Vagina (tissue), 2 donors: ENCODE measurements around the gene ZNF76. TPM values are rescaled to one million over a fixed set of nuclear protein-coding genes. Genes with fewer than 3 reads are reported as not detected.

ENCODE experiments used
- DNase-seq, 2 donors: peaks; one replicate each; pipeline ENCODE4 v3.0.0-alpha.2; 2017; ENCODE audit errors: extremely low spot score in 2 of 2
- H3K27ac ChIP-seq: fragments of 200-600 bp; sonication (generic); one replicate; pipeline ENCODE4 v1.5.1; 2019
- H3K27me3 ChIP-seq: fragments of 200-600 bp; sonication (generic); one replicate; pipeline ENCODE4 v1.5.1; 2019
- H3K36me3 ChIP-seq, 2 donors: fragments of 200-600 bp; sonication (generic); one replicate each; pipeline ENCODE4 v1.5.1; 2017 to 2019
- H3K4me1 ChIP-seq: fragments of 200-600 bp; sonication (generic); one replicate; pipeline ENCODE4 v1.5.1; 2019
- H3K4me3 ChIP-seq, 2 donors: fragments of 200-600 bp; sonication (generic); 1 replicate in 1 of 2; 2 replicates in 1 of 2; pipeline ENCODE4 v1.5.1; 2016 to 2019
- H3K9me3 ChIP-seq: fragments of 200-600 bp; sonication (generic); one replicate; pipeline ENCODE4 v1.5.1; 2019
- POLR2A ChIP-seq, 2 donors: fragments of 450-650 bp; IDR thresholded peaks; one replicate each; pipeline ENCODE4 v1.6.1; 2017; ENCODE audit warnings: antibody characterized with exemption in 2 of 2, mild to moderate bottlenecking in 2 of 2, moderate library complexity in 2 of 2
- POLR2AphosphoS5 ChIP-seq, 2 donors: sonication (generic); formaldehyde crosslinking; IDR thresholded peaks; one replicate each; pipeline ENCODE4 v1.9.0; 2017; ENCODE audit warnings: antibody characterized with exemption in 2 of 2, mild to moderate bottlenecking in 2 of 2, low read depth in 1 of 2; ENCODE audit not compliant: insufficient read depth in 1 of 2
- intact Hi-C: fragments of 100-400 bp; cut with DNase I; formaldehyde crosslinking; loops from one replicate; pipeline ENCODE4 v1.15.1; 2023
- total RNA-seq: library from RNA; depleted of rRNA; stranded (reverse); fragments of >200 nt; gene quantifications from one replicate; pipeline ENCODE4 v1.2.3, GENCODE V29; 2016
- TF ChIP-seq, protein P1 (sequence below), 3 experiments: fragments of 450-650 bp in 2 of 3; fragments of 200-600 bp in 1 of 3; sonication (generic) in 1 of 3; IDR thresholded peaks; one replicate each; pipeline ENCODE4 v1.5.1; 2017 to 2019; ENCODE audit warnings: antibody characterized with exemption in 3 of 3, mild to moderate bottlenecking in 2 of 3, moderate library complexity in 2 of 3

ZNF76 gene
- total RNA-seq, 1 donor from 2014 or later: 39.0 TPM

DNA sequence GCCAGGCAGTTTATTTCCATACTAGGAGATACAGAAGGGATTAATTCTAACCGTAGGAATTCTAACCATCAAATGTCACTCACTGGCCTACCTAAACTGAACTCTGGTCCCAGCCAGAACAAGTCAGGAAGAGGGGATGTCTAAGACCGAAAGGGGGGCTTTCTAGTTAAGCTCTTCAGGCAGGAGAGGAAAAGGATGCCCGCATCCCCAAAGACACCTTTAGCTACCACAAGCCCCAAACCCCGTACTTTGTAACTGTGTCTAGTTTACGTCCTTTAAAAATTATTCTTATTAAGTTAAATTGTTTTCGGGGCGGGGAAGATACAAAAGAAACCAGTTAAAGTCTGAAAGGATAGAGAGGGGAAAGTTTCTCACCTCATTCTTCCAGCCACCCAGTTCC is 1.2 kb upstream of the ZNF76 start:
- no peaks in the 10 kb centered on the region for H3K36me3 ChIP-seq
- intact Hi-C loops: no loop called here
- no peaks in the 10 kb centered on the region for H3K9me3 ChIP-seq
- peak overlapping the region; percentile 85 to 88 for H3K4me3 ChIP-seq
- DNase-seq: no peak
- peaks cover 31% of the 10 kb centered on the region for H3K4me1 ChIP-seq
- H3K27me3 ChIP-seq: no peaks in the 10 kb centered on the region
- peak overlapping the region; percentile 98 for H3K27ac ChIP-seq
- TF ChIP-seq, protein P1, sequence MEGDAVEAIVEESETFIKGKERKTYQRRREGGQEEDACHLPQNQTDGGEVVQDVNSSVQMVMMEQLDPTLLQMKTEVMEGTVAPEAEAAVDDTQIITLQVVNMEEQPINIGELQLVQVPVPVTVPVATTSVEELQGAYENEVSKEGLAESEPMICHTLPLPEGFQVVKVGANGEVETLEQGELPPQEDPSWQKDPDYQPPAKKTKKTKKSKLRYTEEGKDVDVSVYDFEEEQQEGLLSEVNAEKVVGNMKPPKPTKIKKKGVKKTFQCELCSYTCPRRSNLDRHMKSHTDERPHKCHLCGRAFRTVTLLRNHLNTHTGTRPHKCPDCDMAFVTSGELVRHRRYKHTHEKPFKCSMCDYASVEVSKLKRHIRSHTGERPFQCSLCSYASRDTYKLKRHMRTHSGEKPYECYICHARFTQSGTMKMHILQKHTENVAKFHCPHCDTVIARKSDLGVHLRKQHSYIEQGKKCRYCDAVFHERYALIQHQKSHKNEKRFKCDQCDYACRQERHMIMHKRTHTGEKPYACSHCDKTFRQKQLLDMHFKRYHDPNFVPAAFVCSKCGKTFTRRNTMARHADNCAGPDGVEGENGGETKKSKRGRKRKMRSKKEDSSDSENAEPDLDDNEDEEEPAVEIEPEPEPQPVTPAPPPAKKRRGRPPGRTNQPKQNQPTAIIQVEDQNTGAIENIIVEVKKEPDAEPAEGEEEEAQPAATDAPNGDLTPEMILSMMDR (IDR thresholded peaks at IDR 0.05): no peak
- TF ChIP-seq POLR2AphosphoS5 (IDR thresholded peaks at IDR 0.05; ENCODE audit: insufficient read depth in 1 of 2, low read depth in 1 of 2) (no peak), POLR2A (IDR thresholded peaks at IDR 0.05) (no peak)

DNA sequence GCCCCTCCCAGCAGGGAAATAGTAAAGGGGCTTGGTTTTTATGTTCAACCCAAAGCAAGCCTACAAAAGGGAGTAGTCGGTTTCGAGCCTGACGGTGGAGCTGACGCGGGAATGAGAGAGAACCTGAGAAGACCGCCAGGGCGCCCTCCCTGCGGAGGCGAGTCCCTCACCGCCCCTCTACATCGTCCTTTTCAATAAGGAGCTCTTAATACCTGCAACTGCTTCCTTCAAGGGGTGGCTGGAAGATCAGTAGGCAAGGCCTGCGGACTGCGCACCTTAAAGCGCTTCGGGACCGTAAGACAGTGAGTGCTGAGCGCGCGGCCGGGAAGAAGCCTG is 709 bp upstream of the ZNF76 start:
- Histone ChIP-seq H3K4me1 (peaks cover 31% of the 10 kb centered on the region), H3K27ac (peak overlapping the region; percentile 98), H3K36me3 (no peaks in the 10 kb centered on the region), H3K9me3 (no peaks in the 10 kb centered on the region), H3K27me3 (no peaks in the 10 kb centered on the region), H3K4me3 (peak overlapping the region; percentile 85 to 88)
- intact Hi-C loops: no loop called here
- DNase-seq: no peak
- no peak for TF ChIP-seq POLR2A (IDR thresholded peaks at IDR 0.05)
- TF ChIP-seq, protein P1 (IDR thresholded peaks at IDR 0.05): no peak
- no peak for TF ChIP-seq POLR2AphosphoS5 (IDR thresholded peaks at IDR 0.05; ENCODE audit: insufficient read depth in 1 of 2, low read depth in 1 of 2)

DNA sequence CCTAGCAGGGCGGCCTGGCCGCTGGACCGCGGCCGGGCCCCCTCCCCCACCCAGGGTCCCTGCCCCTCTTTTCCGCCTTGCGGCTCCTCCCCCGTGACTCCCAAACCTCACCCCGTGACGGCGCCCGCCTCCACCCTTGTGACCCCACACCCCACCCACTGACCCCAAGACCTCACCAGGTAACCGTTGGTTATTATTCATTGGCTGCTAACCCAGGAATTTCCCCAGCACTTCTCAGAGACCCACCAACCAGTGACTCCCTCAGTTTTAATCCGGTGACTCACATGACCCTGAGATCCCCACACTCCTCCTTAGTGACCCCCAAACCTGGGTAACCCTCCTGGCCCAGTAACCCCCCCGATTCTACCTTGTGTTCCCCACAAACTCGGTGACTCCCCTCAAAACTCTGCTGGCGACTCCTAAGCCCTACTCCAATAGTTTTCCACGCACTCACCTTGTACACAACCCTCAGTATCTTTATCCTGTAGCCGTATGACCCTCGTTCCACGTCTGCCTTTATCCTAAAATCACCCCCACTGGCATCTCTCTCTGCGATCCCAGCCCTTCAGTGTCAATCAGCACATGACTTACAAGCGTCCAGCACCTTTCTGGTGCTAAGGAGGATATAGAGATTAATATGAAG is 534 bp downstream of the ZNF76 start:
- Histone ChIP-seq H3K9me3 (no peaks in the 10 kb centered on the region), H3K27ac (peak overlapping the region; percentile 98), H3K4me3 (peak overlapping the region; percentile 85 to 88), H3K27me3 (no peaks in the 10 kb centered on the region), H3K4me1 (peaks cover 31% of the 10 kb centered on the region), H3K36me3 (no peaks in the 10 kb centered on the region)
- DNase-seq: no peak
- intact Hi-C loops: no loop called here
- TF ChIP-seq POLR2AphosphoS5 (IDR thresholded peaks at IDR 0.05; ENCODE audit: insufficient read depth in 1 of 2, low read depth in 1 of 2) (no peak), POLR2A (IDR thresholded peaks at IDR 0.05) (no peak)
- TF ChIP-seq, protein P1 (IDR thresholded peaks at IDR 0.05): no peak

DNA sequence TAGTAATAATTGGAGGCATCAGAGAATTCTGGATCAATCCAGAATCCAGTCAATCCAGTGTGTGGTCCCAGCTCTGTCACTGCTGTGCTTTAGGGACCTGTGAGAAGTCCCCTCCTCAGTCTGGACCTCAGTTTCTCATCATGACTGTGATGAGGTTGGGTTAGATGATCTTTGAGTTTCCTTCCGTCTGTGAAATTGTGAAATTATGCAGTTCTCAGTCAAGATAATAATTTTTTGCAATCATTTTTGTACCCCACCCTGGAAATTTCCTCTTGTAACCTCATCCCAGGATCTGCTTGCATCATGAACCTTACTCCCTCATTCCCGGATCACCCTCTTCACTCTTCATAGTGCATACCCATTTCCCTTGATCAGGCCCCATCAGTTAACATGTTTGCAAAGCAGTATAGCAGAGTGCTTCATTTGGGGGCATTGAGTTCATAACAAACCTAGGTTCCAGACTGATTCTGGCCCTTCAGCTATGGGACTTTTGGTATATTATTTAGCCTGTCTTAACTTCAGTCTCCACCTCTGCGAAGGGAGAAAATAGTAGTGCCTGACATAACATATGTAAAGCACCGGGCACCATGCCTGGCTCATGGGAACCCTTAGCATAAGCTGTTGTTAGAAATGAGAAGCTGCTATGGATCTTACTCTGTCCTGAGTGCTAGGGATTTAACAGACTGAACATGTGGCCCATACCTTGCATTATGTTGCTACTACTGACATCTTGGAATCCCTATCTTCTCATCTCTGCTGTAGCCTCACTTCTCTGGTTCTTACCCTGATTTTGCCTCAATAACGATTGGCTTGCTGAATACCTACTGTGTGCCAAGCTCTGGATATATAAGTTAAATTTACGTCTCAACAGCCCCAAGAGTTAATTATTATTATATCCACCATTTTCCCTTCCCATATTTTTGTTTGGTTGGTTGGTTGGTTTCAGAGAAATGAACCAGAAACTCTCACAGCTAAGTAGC is 1.3 kb downstream of the ZNF76 start:
- peak overlapping the region; percentile 85 to 88 for H3K4me3 ChIP-seq
- no peak for DNase-seq
- no peaks in the 10 kb centered on the region for H3K9me3 ChIP-seq
- intact Hi-C loops: no loop called here
- H3K36me3 ChIP-seq: no peaks in the 10 kb centered on the region
- H3K27me3 ChIP-seq: no peaks in the 10 kb centered on the region
- TF ChIP-seq POLR2AphosphoS5 (IDR thresholded peaks at IDR 0.05; ENCODE audit: insufficient read depth in 1 of 2, low read depth in 1 of 2) (no peak), POLR2A (IDR thresholded peaks at IDR 0.05) (no peak)
- TF ChIP-seq, protein P1 (IDR thresholded peaks at IDR 0.05): no peak
- H3K27ac ChIP-seq: peak overlapping the region; percentile 98
- H3K4me1 ChIP-seq: peaks cover 31% of the 10 kb centered on the region
